Nephron progenitor cell (in vitro differentiated cells): ENCODE results near the gene ZIK1.

Experiments
- DNase-seq: peaks from one replicate; pipeline ENCODE4 v3.0.0; 2021
- H3K27ac Mint-ChIP-seq: 2 replicates; pipeline ENCODE4 v1.8.0; 2021; ENCODE audit warnings: mild to moderate bottlenecking, moderate library complexity, mixed read lengths
- H3K27me3 Mint-ChIP-seq: 2 replicates; pipeline ENCODE4 v1.8.0; 2021; ENCODE audit warnings: mild to moderate bottlenecking, low read depth, mixed read lengths; ENCODE audit not compliant: poor library complexity
- H3K36me3 Mint-ChIP-seq: 2 replicates; pipeline ENCODE4 v1.8.0; 2021; ENCODE audit warnings: low read depth, mixed read lengths
- H3K4me1 Mint-ChIP-seq: 2 replicates; pipeline ENCODE4 v1.8.0; 2021; ENCODE audit warnings: mixed read lengths
- H3K4me3 Mint-ChIP-seq: 2 replicates; pipeline ENCODE4 v1.8.0; 2021; ENCODE audit warnings: mild to moderate bottlenecking, moderate library complexity, mixed read lengths
- H3K9me3 Mint-ChIP-seq: 2 replicates; pipeline ENCODE4 v1.8.0; 2021; ENCODE audit warnings: mild to moderate bottlenecking, moderate library complexity, mixed read lengths
- TF ChIP-seq, protein P1 (sequence below): fragments of 200-600 bp; sonication (generic); IDR thresholded peaks from 2 replicates; pipeline ENCODE4 v1.5.0; 2021; ENCODE audit warnings: antibody characterized with exemption

The ZIK1 gene

GRCh38 chr19:57583521-57584416 is at the start of gene ZIK1:
ZIK1 (plus strand) TSS chr19:57584145; CDS start chr19:57584357, 212 bp downstream.
- H3K4me1 Mint-ChIP-seq = peaks cover 15% of the 10 kb centered on the region
- peak within 1 kb of the TSS; percentile 79 for H3K27ac Mint-ChIP-seq
- peak; percentile 84 for DNase-seq
- peaks cover 45% of the 10 kb centered on the region for H3K27me3 Mint-ChIP-seq
- peak within 1 kb of the TSS; percentile 95 for H3K4me3 Mint-ChIP-seq
- TF ChIP-seq, protein P1, sequence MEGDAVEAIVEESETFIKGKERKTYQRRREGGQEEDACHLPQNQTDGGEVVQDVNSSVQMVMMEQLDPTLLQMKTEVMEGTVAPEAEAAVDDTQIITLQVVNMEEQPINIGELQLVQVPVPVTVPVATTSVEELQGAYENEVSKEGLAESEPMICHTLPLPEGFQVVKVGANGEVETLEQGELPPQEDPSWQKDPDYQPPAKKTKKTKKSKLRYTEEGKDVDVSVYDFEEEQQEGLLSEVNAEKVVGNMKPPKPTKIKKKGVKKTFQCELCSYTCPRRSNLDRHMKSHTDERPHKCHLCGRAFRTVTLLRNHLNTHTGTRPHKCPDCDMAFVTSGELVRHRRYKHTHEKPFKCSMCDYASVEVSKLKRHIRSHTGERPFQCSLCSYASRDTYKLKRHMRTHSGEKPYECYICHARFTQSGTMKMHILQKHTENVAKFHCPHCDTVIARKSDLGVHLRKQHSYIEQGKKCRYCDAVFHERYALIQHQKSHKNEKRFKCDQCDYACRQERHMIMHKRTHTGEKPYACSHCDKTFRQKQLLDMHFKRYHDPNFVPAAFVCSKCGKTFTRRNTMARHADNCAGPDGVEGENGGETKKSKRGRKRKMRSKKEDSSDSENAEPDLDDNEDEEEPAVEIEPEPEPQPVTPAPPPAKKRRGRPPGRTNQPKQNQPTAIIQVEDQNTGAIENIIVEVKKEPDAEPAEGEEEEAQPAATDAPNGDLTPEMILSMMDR = no peak
- peaks cover 99% of the 10 kb centered on the region for H3K9me3 Mint-ChIP-seq
- peaks cover 70% of the 10 kb centered on the region for H3K36me3 Mint-ChIP-seq

DNA sequence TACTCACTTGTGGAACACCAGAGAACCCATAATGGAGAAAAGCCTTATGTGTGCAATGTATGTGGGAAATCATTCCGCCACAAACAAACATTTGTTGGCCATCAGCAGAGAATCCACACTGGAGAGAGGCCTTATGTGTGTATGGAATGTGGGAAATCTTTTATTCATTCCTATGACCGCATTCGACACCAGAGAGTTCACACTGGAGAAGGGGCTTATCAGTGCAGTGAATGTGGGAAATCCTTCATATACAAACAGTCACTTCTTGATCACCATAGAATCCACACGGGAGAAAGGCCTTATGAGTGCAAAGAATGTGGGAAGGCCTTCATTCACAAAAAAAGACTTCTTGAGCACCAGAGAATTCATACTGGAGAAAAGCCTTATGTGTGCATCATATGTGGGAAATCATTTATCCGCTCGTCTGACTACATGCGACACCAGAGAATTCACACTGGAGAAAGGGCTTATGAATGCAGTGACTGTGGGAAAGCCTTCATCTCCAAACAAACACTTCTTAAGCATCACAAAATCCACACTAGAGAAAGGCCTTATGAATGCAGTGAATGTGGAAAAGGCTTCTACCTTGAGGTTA is 45.9 kb upstream of the ZIK1 start:
- H3K27me3 Mint-ChIP-seq = peaks cover 5% of the 10 kb centered on the region
- peaks cover 100% of the 10 kb centered on the region for H3K9me3 Mint-ChIP-seq
- no peak for DNase-seq
- H3K27ac Mint-ChIP-seq = no peak overlapping the region
- TF ChIP-seq, protein P1 = no peak
- peaks cover 100% of the 10 kb centered on the region for H3K36me3 Mint-ChIP-seq
- H3K4me3 Mint-ChIP-seq = no peak overlapping the region
- H3K4me1 Mint-ChIP-seq = no peaks in the 10 kb centered on the region

DNA sequence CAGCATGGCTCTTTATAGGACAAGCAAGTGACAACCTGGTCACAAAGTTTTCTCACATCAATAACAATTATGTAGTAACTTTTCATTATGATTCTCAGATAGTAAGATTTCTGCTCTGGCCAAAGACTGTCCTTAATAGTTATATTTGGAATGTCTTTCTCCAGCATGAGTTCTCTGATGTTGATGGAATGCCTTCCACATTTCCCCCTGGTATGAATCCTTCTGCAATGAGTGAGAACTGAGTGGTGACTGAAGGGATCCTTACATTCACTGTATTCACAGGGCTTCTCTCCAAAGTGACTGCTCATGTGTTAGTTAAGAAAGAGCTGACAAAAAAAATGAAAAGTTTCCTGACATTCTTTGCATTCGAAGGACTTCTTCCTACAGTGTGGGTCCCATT is 37.4 kb upstream of the ZIK1 start:
- TF ChIP-seq, protein P1 = no peak
- H3K36me3 Mint-ChIP-seq = peaks cover 100% of the 10 kb centered on the region
- H3K27ac Mint-ChIP-seq = no peak overlapping the region
- H3K9me3 Mint-ChIP-seq = peaks cover 100% of the 10 kb centered on the region
- no peaks in the 10 kb centered on the region for H3K4me1 Mint-ChIP-seq
- H3K4me3 Mint-ChIP-seq = no peak overlapping the region
- no peaks in the 10 kb centered on the region for H3K27me3 Mint-ChIP-seq
- DNase-seq = no peak

- Mint-ChIP-seq H3K9me3 (peaks cover 94% of the 10 kb centered on the region), H3K36me3 (peaks cover 100% of the 10 kb centered on the region), H3K27me3 (peaks cover 3% of the 10 kb centered on the region), H3K4me3 (no peak overlapping the region), H3K4me1 (peaks cover under 1% of the 10 kb centered on the region), H3K27ac (no peak overlapping the region)
- TF ChIP-seq, protein P1 = no peak
- no peak for DNase-seq
Measured at GRCh38 chr19:57552432-57552831, 31.5 kb upstream of the ZIK1 start.

- Mint-ChIP-seq H3K36me3 (peaks cover 71% of the 10 kb centered on the region), H3K27ac (peak overlapping the region; percentile 47), H3K4me3 (peak overlapping the region; percentile 99), H3K27me3 (peaks cover 2% of the 10 kb centered on the region), H3K4me1 (peaks cover 17% of the 10 kb centered on the region), H3K9me3 (peaks cover 91% of the 10 kb centered on the region)
- DNase-seq = no peak
- TF ChIP-seq, protein P1 = no peak
Measured at GRCh38 chr19:57557659-57558058, 26.3 kb upstream of the ZIK1 start.
